Measurements from ENCODE around the gene ILRUN. TPM values are rescaled to one million over a fixed set of nuclear protein-coding genes. Genes with fewer than 3 reads are reported as not detected.

The ILRUN gene
- total and polyA plus RNA-seq, 9 of the 15 experiments (the other 6 are each of a cell fraction or from before 2014, with no cell fraction given) = 24.9 to 78.9 (median 53.4) TPM

DNA sequence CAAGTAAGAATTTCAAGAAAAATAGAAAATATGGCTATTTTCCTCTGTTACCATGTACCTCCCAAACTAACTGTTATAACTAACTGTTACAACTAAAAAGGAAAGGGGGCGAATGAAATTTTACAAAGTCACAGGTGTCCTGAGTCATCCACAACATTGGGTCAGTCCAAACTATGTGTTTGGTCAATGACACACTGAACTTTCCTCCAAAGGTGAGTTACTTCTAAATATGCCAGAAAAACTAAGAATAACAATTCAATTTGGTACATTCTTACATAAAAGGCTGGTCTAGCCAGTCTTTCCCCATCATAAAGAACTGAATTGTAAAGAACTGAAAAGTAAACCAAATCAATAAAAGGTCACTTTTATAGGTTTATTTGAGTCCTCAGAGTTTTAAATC lies 44.3 kb downstream of the ILRUN start (continued):
- TF ChIP-seq ID3 (CRISPR knock-in tag; IDR thresholded peaks at IDR 0.05) (no peak), ID3 (tag; IDR thresholded peaks at IDR 0.05) (no peak), EP300 (IDR thresholded peaks at IDR 0.05; ENCODE audit: low read length) (no peak), ZSCAN32 (CRISPR knock-in tag; IDR thresholded peaks at IDR 0.05) (no peak), YY1 (IDR thresholded peaks at IDR 0.05; ENCODE audit: borderline replicate concordance in 1 of 3, control insufficient read depth in 1 of 3, extremely low read depth in 1 of 3, insufficient read depth in 3 of 3, insufficient read length in 1 of 3, insufficient replicate concordance in 2 of 3, low read depth in 1 of 3, low read length in 2 of 3) (no peak), POLR2A (conservative IDR thresholded peaks at IDR 0.05) (no peak), TRIM28 (IDR thresholded peaks at IDR 0.05) (no peak), ZNF436 (CRISPR knock-in tag; IDR thresholded peaks at IDR 0.05) (no peak), SMC3 (conservative IDR thresholded peaks at IDR 0.05; ENCODE audit: insufficient read depth, low read depth, low read length) (no peak), JUND (IDR thresholded peaks at IDR 0.05; ENCODE audit: borderline replicate concordance, low read depth, low read length) (0 out of 2 replicates have a peak, but pooled peaks have one; percentile 8), JUND (tag; IDR thresholded peaks at IDR 0.05; ENCODE audit: borderline replicate concordance, low read depth, low read length) (no peak), GMEB1 (CRISPR knock-in tag; IDR thresholded peaks at IDR 0.05) (no peak), ZNF140 (CRISPR knock-in tag; IDR thresholded peaks at IDR 0.05) (no peak), ZNF830 (CRISPR knock-in tag; IDR thresholded peaks at IDR 0.05) (no peak), CBX3 (IDR thresholded peaks at IDR 0.05; ENCODE audit: borderline replicate concordance in 1 of 2, low read length in 2 of 2) (no peak), TSC22D4 (tag; IDR thresholded peaks at IDR 0.05) (no peak), ATF3 (IDR thresholded peaks at IDR 0.05) (0 out of 2 replicates have a peak, but pooled peaks have one; percentile 16), ATF3 (CRISPR knock-in tag; conservative IDR thresholded peaks at IDR 0.05) (no peak), CBX1 (IDR thresholded peaks at IDR 0.05; ENCODE audit: low read depth) (no peak), NCOA4 (IDR thresholded peaks at IDR 0.05; ENCODE audit: partially characterized antibody) (no peak), NR1H2 (CRISPR knock-in tag; IDR thresholded peaks at IDR 0.05) (no peak), ZNF324 (CRISPR knock-in tag; IDR thresholded peaks at IDR 0.05) (no peak), ZNF79 (CRISPR knock-in tag; IDR thresholded peaks at IDR 0.05; ENCODE audit: low read depth) (no peak)
- TF ChIP-seq, protein P1, sequence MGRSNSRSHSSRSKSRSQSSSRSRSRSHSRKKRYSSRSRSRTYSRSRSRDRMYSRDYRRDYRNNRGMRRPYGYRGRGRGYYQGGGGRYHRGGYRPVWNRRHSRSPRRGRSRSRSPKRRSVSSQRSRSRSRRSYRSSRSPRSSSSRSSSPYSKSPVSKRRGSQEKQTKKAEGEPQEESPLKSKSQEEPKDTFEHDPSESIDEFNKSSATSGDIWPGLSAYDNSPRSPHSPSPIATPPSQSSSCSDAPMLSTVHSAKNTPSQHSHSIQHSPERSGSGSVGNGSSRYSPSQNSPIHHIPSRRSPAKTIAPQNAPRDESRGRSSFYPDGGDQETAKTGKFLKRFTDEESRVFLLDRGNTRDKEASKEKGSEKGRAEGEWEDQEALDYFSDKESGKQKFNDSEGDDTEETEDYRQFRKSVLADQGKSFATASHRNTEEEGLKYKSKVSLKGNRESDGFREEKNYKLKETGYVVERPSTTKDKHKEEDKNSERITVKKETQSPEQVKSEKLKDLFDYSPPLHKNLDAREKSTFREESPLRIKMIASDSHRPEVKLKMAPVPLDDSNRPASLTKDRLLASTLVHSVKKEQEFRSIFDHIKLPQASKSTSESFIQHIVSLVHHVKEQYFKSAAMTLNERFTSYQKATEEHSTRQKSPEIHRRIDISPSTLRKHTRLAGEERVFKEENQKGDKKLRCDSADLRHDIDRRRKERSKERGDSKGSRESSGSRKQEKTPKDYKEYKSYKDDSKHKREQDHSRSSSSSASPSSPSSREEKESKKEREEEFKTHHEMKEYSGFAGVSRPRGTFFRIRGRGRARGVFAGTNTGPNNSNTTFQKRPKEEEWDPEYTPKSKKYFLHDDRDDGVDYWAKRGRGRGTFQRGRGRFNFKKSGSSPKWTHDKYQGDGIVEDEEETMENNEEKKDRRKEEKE (IDR thresholded peaks at IDR 0.05; ENCODE audit: borderline replicate concordance in 1 of 2, control insufficient read depth in 1 of 2, low read depth in 2 of 2, low read length in 1 of 2) = no peak

Data from K562 (cell line).